ENCODE results near the gene GPC4. TPM values are rescaled to one million over a fixed set of nuclear protein-coding genes. Genes with fewer than 3 reads are reported as not detected.

The GPC4 gene
- total RNA-seq, 4 donors from 2014 or later, result 6.6 to 27.6 (median 11.1) TPM

DNA sequence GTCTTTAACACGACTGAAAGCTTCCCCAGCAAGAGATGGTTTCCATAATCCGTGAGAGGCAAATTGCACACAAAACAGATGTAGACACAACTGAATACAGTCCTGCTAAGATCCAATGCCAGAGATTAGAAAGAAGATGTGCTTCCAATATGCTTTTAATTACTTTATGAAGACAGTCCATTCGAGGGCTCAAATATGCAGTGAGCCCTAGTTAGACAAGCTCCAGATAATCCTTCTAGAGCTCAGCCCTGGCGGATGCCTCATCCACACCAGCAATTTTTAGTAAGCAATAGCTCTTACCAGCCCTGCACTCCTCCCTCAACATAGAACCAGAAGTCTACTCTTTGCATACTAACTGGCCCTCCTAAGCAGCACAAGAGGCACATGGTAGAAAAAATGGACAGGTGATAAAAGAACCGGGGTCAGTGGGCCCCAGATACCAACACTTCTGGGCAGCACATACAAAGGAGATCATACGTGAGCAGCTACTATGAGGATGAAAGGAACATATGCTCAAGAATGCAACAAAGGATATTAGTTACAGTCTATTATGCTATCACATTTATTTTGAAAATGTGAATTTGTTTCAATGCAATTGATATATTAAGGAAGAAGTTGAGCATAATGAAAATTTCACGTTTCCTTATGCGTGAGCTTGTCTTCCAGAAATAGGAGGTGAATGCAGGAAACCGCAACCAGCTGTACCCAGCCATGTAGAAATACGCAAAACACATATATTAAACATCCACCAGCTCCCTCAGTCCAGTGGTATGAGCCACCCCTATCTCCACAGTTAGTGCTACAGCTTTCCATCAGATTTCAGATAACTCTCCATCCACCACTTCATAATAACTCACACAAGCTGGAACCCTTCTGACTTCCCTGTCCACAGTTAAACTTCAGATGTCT lies 34.3 kb downstream of the GPC4 start:
- no peak for DNase-seq (ENCODE audit: low spot score)
- no peak for ATAC-seq (ENCODE audit: low FRiP score)
- TF ChIP-seq, protein P1, sequence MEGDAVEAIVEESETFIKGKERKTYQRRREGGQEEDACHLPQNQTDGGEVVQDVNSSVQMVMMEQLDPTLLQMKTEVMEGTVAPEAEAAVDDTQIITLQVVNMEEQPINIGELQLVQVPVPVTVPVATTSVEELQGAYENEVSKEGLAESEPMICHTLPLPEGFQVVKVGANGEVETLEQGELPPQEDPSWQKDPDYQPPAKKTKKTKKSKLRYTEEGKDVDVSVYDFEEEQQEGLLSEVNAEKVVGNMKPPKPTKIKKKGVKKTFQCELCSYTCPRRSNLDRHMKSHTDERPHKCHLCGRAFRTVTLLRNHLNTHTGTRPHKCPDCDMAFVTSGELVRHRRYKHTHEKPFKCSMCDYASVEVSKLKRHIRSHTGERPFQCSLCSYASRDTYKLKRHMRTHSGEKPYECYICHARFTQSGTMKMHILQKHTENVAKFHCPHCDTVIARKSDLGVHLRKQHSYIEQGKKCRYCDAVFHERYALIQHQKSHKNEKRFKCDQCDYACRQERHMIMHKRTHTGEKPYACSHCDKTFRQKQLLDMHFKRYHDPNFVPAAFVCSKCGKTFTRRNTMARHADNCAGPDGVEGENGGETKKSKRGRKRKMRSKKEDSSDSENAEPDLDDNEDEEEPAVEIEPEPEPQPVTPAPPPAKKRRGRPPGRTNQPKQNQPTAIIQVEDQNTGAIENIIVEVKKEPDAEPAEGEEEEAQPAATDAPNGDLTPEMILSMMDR (IDR thresholded peaks at IDR 0.05), result no peak

DNA sequence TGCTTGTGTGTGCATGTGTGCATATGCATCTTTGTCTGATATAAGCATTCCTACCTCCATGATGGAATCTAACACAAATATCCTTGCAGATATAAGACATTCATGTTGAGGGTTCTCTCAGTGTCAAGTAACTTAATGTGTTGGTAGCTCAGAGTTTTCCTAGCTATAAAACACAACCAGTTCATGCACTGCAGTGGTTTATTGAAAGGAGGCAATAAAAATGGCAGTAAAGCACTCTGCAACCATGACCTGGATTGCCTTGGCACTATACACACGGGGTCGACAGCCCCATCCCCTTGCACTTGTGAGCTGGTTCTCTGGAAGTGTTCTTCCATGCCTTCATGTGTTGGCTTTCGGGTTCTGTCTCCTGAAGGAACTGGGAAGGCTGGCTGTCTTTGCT lies 38.9 kb downstream of the GPC4 start:
- DNase-seq (ENCODE audit: low spot score) (no peak), ATAC-seq (ENCODE audit: low FRiP score) (no peak)
- TF ChIP-seq, protein P1 (IDR thresholded peaks at IDR 0.05), result no peak

DNA sequence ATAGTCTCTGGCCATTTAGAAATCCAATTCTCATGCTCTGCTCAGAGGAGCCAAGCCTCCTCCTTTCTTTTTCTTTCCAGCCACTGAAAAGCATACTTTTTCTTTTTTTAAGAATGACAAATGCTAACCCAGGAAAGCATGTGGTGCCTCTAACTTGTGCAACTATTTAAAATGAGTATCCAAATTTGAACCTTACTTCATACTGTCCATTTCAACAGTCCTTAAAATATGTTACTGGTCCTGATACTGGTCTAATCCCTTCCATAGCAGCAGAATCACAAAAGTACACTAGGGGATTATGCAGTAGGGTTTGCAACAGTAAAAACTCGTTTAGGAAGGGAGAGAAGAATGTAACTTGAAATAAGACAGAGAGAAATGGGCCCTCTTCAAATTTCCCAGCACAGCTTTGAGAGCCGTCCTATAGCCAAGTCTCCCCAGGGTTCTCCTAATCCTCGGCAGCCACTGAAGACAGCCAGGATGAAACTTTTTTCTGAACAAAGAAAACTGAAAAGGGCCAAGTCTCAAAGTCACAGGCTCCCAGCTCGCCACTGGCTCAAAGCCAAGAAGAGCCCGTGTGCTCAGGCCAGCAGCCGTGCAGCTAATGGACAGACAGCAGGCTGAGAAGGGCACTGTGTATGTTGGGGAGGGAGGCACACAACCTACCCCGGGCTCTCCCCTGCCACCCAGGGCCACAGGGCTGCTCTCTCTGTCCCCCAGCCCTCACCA lies 39.5 kb downstream of the GPC4 start:
- TF ChIP-seq, protein P1 (IDR thresholded peaks at IDR 0.05), result no peak
- ATAC-seq (ENCODE audit: low FRiP score), result peak; percentile 42
- no peak for DNase-seq (ENCODE audit: low spot score)

DNA sequence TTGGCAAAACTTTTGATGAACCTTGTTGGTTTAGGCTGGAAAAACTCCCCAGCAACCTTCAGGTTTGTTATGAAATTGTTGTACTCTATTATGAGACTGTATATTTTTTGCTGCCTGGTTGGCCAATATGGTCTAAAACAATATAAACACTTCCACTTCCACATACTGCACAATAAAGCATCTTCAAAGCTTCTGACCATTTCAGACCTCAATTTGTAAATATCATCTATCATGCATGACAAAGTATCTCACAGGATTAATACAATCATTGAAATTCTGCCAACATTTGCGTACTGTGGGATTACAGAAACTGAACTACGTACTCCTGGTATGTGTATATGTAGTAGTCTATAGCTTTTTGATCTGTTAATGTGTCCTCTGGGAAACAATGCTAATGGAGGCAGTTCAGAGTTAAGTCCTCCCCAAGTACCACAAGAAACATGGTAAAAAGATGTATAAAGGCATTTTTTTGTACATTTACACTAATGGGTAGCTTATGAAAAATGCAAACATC lies 40.4 kb downstream of the GPC4 start:
- TF ChIP-seq, protein P1 (IDR thresholded peaks at IDR 0.05), result no peak
- DNase-seq (ENCODE audit: low spot score), result no peak
- no peak for ATAC-seq (ENCODE audit: low FRiP score)

DNA sequence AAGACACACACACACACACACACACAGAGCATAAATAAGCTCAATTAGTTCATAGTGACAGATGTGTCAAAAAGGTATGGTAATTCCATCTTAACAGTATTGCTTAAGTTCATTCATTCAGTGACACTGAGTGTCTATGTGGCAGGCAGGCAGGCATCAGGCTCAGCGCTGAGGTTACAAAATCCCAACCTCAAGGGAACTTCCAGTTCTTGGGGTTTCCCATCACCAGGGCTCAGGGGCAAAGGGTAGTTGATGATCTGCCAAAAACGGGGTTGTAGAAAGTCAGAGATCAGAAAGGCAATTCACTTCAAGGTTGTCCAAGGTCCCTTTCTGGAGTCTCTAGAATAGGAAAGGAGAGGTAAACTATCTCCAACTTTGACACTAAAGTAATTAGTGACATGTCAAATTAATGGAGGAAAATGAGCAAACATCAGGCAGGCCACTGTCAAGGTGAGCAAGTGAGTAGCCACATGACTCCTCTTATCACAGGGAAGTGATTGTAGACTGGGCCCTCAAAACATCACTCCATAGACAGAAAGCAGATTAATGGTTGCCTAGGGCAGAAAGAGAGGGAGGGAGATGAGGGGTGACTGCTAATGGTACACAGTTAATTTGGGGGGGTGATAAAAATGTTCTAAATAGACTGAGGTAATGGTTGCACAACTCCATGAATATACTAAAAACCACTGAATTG lies 41.8 kb downstream of the GPC4 start:
- no peak for ATAC-seq (ENCODE audit: low FRiP score)
- DNase-seq (ENCODE audit: low spot score), result no peak
- TF ChIP-seq, protein P1 (IDR thresholded peaks at IDR 0.05), result no peak

DNA sequence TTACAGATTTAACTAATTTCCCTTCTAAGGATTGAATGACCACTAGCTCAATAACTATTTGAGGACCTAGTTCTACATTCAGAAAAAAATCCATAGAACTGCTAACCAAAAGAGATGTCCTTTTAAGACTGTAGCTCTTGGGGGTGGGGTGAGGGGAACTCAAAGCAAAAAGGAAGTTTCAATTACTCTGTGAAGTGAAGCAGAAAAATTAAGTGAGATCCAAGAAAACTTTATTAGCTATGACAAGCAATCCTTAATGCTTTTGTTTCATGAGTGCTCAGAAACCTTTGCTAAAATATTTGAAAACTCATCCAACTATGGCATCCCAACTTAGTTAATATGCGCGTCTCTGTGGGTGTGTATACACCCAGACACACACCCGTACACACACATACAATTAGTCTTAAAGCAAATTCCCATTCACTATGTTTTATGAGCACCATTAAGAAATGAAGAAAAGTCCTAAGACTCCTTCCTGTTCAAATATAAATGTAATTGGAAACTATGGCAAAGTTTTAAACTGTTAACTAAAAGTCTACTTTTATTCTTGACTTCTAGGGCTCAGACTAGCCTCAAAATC lies 44.5 kb downstream of the GPC4 start:
- DNase-seq (ENCODE audit: low spot score) (no peak), ATAC-seq (ENCODE audit: low FRiP score) (no peak)
- TF ChIP-seq, protein P1 (IDR thresholded peaks at IDR 0.05), result no peak

Measured in omental fat pad (tissue), 4 donors.